OCI-LY7 (cell line): Measurements from ENCODE around the gene PIK3R1. TPM values are rescaled to one million over a fixed set of nuclear protein-coding genes. Genes with fewer than 3 reads are reported as not detected.

Experiments
- BruUV-seq: library from RNA; stranded (reverse); fragments of 400-500 nt; replicated peaks from 2 replicates; lab custom pipeline; 2021; lab: Mats Ljungman, UMichigan
- CTCF ChIA-PET: fragments of 300-600 bp; sonication (Branson Sonifier 250); formaldehyde crosslinking; loops from one replicate; lab custom pipeline; 2022; ENCODE audit warnings: antibody characterized with exemption; ENCODE audit not compliant: unreplicated experiment; lab: Charles Lee
- POLR2A ChIA-PET: fragments of 300-600 bp; sonication (Branson Sonifier 250); formaldehyde crosslinking; loops from one replicate; lab custom pipeline; 2022; ENCODE audit warnings: antibody characterized with exemption; lab: Charles Lee
- DNase-seq: peaks from one replicate; pipeline ENCODE4 v3.0.0-alpha.2; 2015; ENCODE audit warnings: low spot score
- H2AFZ ChIP-seq: fragments of 200-600 bp; sonication (generic), shearing (Covaris generic); 2 replicates; pipeline ENCODE4 v1.6.1; 2014; ENCODE audit warnings: mild to moderate bottlenecking, antibody characterized with exemption, low read length, moderate library complexity
- H3K27ac ChIP-seq: fragments of 200-600 bp; sonication (generic); 2 replicates; pipeline ENCODE4 v1.5.1; 2014; ENCODE audit warnings: mixed run types, low read depth, mild to moderate bottlenecking, moderate library complexity, low read length, inconsistent platforms; ENCODE audit not compliant: poor library complexity, severe bottlenecking
- H3K36me3 ChIP-seq: fragments of 200-600 bp; sonication (generic); 2 replicates; pipeline ENCODE4 v1.6.1; 2014; ENCODE audit warnings: mild to moderate bottlenecking, antibody characterized with exemption, low read length, moderate library complexity, mixed read lengths; ENCODE audit not compliant: insufficient read depth
- H3K4me1 ChIP-seq: fragments of 200-600 bp; sonication (generic); 2 replicates; pipeline ENCODE4 v1.5.1; 2014; ENCODE audit warnings: mild to moderate bottlenecking, low read length; ENCODE audit not compliant: insufficient read depth, poor library complexity, severe bottlenecking
- H3K4me2 ChIP-seq: fragments of 200-600 bp; sonication (generic); 2 replicates; pipeline ENCODE4 v1.6.1; 2014; ENCODE audit warnings: mild to moderate bottlenecking, low read length
- H3K4me3 ChIP-seq: fragments of 200-600 bp; sonication (generic); 2 replicates; pipeline ENCODE4 v1.5.1; 2014; ENCODE audit warnings: mild to moderate bottlenecking, low read depth, low read length; ENCODE audit not compliant: poor library complexity, severe bottlenecking
- H3K79me2 ChIP-seq: fragments of 200-600 bp; sonication (generic); 2 replicates; pipeline ENCODE4 v1.6.1; 2016; ENCODE audit warnings: low read depth, mild to moderate bottlenecking, low read length, moderate library complexity, mixed read lengths; ENCODE audit not compliant: insufficient read depth
- H3K9me2 ChIP-seq: fragments of 200-600 bp; sonication (generic); 2 replicates; pipeline ENCODE4 v1.6.1; 2016; ENCODE audit warnings: mild to moderate bottlenecking, low read length, mixed read lengths; ENCODE audit not compliant: insufficient read depth
- H3K9me3 ChIP-seq: fragments of 200-600 bp; sonication (generic); 2 replicates; pipeline ENCODE4 v1.6.1; 2014; ENCODE audit warnings: mild to moderate bottlenecking, mixed run types, low read length, mixed read lengths
- H4K20me1 ChIP-seq: fragments of 200-600 bp; sonication (generic); 2 replicates; pipeline ENCODE4 v1.6.1; 2014; ENCODE audit warnings: mild to moderate bottlenecking, antibody characterized with exemption, low read length, moderate library complexity, mixed read lengths; ENCODE audit not compliant: insufficient read depth
- EZH2phosphoT487 ChIP-seq: fragments of 200-600 bp; sonication (generic); IDR thresholded peaks from 2 replicates; pipeline ENCODE4 v1.6.1; 2018; ENCODE audit warnings: low read depth, borderline replicate concordance, mild to moderate bottlenecking, mixed run types, antibody characterized with exemption, low read length, moderate library complexity, mixed read lengths
- intact Hi-C: fragments of 100-400 bp; cut with micrococcal nuclease; formaldehyde crosslinking; loops from one replicate; pipeline ENCODE4 v1.10.0; 2022; ENCODE audit not compliant: unreplicated experiment
- total RNA-seq, 2 experiments: library from RNA; depleted of rRNA in 1 of 2; stranded (reverse); fragments of >200 nt in 1 of 2; shearing (Covaris generic) in 1 of 2; gene quantifications; 2 replicates each; pipeline ENCODE4 v1.2.3, GENCODE V29; 2014 to 2022
- TF ChIP-seq, protein P1 (sequence below): fragments of 200-600 bp; sonication (generic); conservative IDR thresholded peaks from 2 replicates; pipeline ENCODE4 v1.5.1; 2014; ENCODE audit warnings: mild to moderate bottlenecking, antibody characterized with exemption, low read length, moderate library complexity, mixed read lengths

PIK3R1 gene
- total RNA-seq, 2 experiments from 2014 or later = 15.8 to 43.4 TPM

DNA sequence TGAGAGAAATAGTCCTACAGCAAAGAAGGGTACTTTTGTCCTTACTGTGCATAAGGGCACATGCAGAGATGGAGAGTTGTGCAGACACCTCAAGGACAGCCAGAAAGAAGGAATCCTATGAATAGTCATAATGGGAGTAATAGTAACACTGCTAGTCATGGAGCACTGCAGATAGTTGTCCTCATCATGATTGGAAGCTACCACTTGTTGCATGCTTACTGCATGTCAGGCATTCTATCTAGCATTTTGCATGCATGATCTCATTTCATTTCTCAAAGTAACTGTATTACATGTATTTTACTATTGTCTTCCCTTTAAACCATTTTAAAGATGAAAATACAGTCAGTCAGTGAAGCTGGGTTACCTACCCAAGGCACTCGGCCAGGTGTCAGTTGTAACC, 81.3 kb downstream of the PIK3R1 start:
- no peaks in the 10 kb centered on the region for H3K4me1 ChIP-seq
- intact Hi-C loops = no loop called here
- no TSS peak for BruUV-seq
- no peaks in the 10 kb centered on the region for H3K9me3 ChIP-seq
- no peaks in the 10 kb centered on the region for H4K20me1 ChIP-seq
- ChIA-PET CTCF (no interaction called here), POLR2A (interaction anchor here (1.9 kb wide), 1 partner anchor 11 kb away, joined by 4 read pairs; no protein-coding TSS in a partner anchor)
- H2AFZ ChIP-seq = no peak overlapping the region
- no peaks in the 10 kb centered on the region for H3K79me2 ChIP-seq
- no peaks in the 10 kb centered on the region for H3K9me2 ChIP-seq
- no peak overlapping the region for H3K4me3 ChIP-seq
- TF ChIP-seq EZH2phosphoT487 = no peak
- TF ChIP-seq, protein P1, sequence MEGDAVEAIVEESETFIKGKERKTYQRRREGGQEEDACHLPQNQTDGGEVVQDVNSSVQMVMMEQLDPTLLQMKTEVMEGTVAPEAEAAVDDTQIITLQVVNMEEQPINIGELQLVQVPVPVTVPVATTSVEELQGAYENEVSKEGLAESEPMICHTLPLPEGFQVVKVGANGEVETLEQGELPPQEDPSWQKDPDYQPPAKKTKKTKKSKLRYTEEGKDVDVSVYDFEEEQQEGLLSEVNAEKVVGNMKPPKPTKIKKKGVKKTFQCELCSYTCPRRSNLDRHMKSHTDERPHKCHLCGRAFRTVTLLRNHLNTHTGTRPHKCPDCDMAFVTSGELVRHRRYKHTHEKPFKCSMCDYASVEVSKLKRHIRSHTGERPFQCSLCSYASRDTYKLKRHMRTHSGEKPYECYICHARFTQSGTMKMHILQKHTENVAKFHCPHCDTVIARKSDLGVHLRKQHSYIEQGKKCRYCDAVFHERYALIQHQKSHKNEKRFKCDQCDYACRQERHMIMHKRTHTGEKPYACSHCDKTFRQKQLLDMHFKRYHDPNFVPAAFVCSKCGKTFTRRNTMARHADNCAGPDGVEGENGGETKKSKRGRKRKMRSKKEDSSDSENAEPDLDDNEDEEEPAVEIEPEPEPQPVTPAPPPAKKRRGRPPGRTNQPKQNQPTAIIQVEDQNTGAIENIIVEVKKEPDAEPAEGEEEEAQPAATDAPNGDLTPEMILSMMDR = no peak
- DNase-seq = no peak
- H3K27ac ChIP-seq = no peak overlapping the region
- H3K36me3 ChIP-seq = peaks cover 82% of the 10 kb centered on the region
- H3K4me2 ChIP-seq = no peak overlapping the region

DNA sequence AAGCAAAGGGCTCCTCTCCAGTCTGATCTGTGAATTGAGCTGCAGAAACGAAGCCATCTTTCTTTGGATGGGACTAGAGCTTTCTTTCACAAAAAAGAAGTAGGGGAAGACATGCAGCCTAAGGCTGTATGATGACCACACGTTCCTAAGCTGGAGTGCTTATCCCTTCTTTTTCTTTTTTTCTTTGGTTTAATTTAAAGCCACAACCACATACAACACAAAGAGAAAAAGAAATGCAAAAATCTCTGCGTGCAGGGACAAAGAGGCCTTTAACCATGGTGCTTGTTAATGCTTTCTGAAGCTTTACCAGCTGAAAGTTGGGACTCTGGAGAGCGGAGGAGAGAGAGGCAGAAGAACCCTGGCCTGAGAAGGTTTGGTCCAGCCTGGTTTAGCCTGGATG, 82.1 kb downstream of the PIK3R1 start:
- Histone ChIP-seq H3K36me3 (peaks cover 78% of the 10 kb centered on the region), H3K9me2 (no peaks in the 10 kb centered on the region), H3K9me3 (no peaks in the 10 kb centered on the region), H3K4me1 (no peaks in the 10 kb centered on the region), H3K4me2 (no peak overlapping the region), H3K4me3 (no peak overlapping the region), H2AFZ (no peak overlapping the region), H3K79me2 (no peaks in the 10 kb centered on the region), H3K27ac (no peak overlapping the region), H4K20me1 (no peaks in the 10 kb centered on the region)
- TF ChIP-seq, protein P1 = no peak
- no peak for TF ChIP-seq EZH2phosphoT487
- CTCF ChIA-PET = interaction anchor here (0.6 to 0.9 kb wide), 2 partner anchors 10 to 43 kb away, joined by 3 to 4 read pairs; no protein-coding TSS in a partner anchor
- POLR2A ChIA-PET = interaction anchor here (0.6 to 0.8 kb wide), 2 partner anchors 85 to 848 kb away, joined by 3 read pairs; no protein-coding TSS in a partner anchor
- no TSS peak for BruUV-seq
- intact Hi-C loops = no loop called here
- no peak for DNase-seq

DNA sequence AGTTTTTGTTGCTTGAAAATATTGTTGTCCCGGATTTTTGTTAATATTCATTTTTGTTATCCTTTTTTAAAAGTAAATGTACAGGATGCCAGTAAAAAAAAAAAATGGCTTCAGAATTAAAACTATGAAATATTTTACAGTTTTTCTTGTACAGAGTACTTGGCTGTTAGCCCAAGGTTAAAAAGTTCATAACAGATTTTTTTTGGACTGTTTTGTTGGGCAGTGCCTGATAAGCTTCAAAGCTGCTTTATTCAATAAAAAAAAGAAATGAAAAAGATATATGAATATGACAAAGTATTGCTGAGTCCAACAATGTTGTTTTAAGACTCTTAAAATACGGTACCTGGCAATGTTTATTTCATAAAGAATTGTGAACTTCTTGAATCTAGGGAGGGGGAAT, 82.9 kb downstream of the PIK3R1 start:
- POLR2A ChIA-PET = interaction anchor here (0.7 to 1.1 kb wide), 4 partner anchors 10 to 619 kb away, joined by 3 to 4 read pairs (median 3); no protein-coding TSS in a partner anchor
- Histone ChIP-seq H3K36me3 (peaks cover 70% of the 10 kb centered on the region), H4K20me1 (no peaks in the 10 kb centered on the region), H3K4me3 (no peak overlapping the region), H3K9me2 (no peaks in the 10 kb centered on the region), H3K9me3 (no peaks in the 10 kb centered on the region), H3K79me2 (no peaks in the 10 kb centered on the region), H3K4me1 (no peaks in the 10 kb centered on the region), H3K4me2 (no peak overlapping the region), H3K27ac (no peak overlapping the region), H2AFZ (no peak overlapping the region)
- CTCF ChIA-PET = no interaction called here
- intact Hi-C loops = no loop called here
- BruUV-seq = no TSS peak
- TF ChIP-seq EZH2phosphoT487 = no peak
- TF ChIP-seq, protein P1 = no peak
- no peak for DNase-seq
